ENCODE measurements around the gene ASL.
"Not testable (repeated sequence)": the region's sequence is repeated elsewhere in the genome, so short reads cannot be mapped to it uniquely, and the experiment has no call there.

ASL gene

GRCh38 chr7:66076462-66077329 lies 1.1 kb downstream of the ASL start:
- no peak for DNase-seq

GRCh38 chr7:66078067-66078466 lies 2.4 kb downstream of the ASL start:
- DNase-seq, result no peak

GRCh38 chr7:66082083-66082482 lies 6.5 kb downstream of the ASL start:
- no peak for DNase-seq

GRCh38 chr7:66082886-66083415 lies 7.3 kb downstream of the ASL start:
- DNase-seq, result no peak

GRCh38 chr7:66083677-66084076 lies 8.1 kb downstream of the ASL start:
- no peak for DNase-seq

- DNase-seq, result no peak
These were observed 13.5 kb downstream of the ASL start for GRCh38 chr7:66088861-66089838.

GRCh38 chr7:66092654-66093053 lies 17.0 kb downstream of the ASL start:
- DNase-seq, result no peak

GRCh38 chr7:66095010-66095409 lies 19.4 kb downstream of the ASL start:
- DNase-seq, result no peak

GRCh38 chr7:66099232-66099550 lies 23.6 kb downstream of the ASL start:
- DNase-seq, result no peak

- peak in 2 of 5 experiments; percentile 9 to 44 for DNase-seq
These were observed 24.2 kb downstream of the ASL start for GRCh38 chr7:66099551-66100407.

GRCh38 chr7:66100408-66101050 lies 24.9 kb downstream of the ASL start:
- DNase-seq, result no peak

- not testable (repeated sequence) for DNase-seq
These were observed 26.5 kb downstream of the ASL start for GRCh38 chr7:66102168-66102567.

GRCh38 chr7:66103994-66104393 lies 28.4 kb downstream of the ASL start:
- not testable (repeated sequence) for DNase-seq

- DNase-seq, result no peak
These were observed 29.7 kb downstream of the ASL start for GRCh38 chr7:66105263-66105748.

GRCh38 chr7:66108410-66108809 lies 32.8 kb downstream of the ASL start:
- DNase-seq, result not testable (repeated sequence)

GRCh38 chr7:66110856-66111255 lies 35.2 kb downstream of the ASL start:
- no peak for DNase-seq

- peak; percentile 74 to 87 (median 81) for DNase-seq
These were observed 39.4 kb downstream of the ASL start, which contains the start of gene CRCP for GRCh38 chr7:66114743-66115649. Gene CRCP (plus strand): TSS chr7:66114847. CDS start chr7:66114963, 116 bp downstream.

GRCh38 chr7:66116680-66117420 lies 41.2 kb downstream of the ASL start:
- DNase-seq, result peak in 1 of 5 experiments; percentile 17

- DNase-seq, result peak in 1 of 5 experiments; percentile 18
These were observed 43.0 kb downstream of the ASL start for GRCh38 chr7:66118603-66119002.

All from T-helper 2 cell (primary cell).